ENCODE results near the gene NSUN2.

DNA sequence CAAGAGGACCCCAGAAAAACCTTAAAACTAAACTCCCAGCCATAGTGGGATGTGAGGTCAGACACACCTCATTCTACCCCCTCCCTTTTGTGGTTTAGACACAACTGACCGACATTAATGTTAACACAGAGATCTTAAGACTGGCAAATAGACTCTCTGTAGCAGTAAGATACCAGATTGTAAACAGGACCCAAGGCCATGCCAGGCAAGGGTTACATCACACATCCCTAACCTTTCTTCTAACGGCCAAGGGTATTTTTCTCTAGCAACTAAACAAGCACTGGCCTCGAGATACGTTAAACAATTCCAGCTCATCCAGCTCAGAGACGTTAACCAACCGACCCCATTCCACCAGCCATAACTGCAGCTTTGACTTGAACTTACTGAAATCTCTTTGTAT lies 38.8 kb downstream of the NSUN2 start:
- TF ChIP-seq POLR2A (IDR thresholded peaks at IDR 0.05), result no peak
- TF ChIP-seq, protein P1, sequence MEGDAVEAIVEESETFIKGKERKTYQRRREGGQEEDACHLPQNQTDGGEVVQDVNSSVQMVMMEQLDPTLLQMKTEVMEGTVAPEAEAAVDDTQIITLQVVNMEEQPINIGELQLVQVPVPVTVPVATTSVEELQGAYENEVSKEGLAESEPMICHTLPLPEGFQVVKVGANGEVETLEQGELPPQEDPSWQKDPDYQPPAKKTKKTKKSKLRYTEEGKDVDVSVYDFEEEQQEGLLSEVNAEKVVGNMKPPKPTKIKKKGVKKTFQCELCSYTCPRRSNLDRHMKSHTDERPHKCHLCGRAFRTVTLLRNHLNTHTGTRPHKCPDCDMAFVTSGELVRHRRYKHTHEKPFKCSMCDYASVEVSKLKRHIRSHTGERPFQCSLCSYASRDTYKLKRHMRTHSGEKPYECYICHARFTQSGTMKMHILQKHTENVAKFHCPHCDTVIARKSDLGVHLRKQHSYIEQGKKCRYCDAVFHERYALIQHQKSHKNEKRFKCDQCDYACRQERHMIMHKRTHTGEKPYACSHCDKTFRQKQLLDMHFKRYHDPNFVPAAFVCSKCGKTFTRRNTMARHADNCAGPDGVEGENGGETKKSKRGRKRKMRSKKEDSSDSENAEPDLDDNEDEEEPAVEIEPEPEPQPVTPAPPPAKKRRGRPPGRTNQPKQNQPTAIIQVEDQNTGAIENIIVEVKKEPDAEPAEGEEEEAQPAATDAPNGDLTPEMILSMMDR (IDR thresholded peaks at IDR 0.05), result no peak

Measured in esophagus squamous epithelium (tissue), 4 donors.